K562 (cell line): Measurements from ENCODE around the gene NR0B2. TPM values are rescaled to one million over a fixed set of nuclear protein-coding genes. Genes with fewer than 3 reads are reported as not detected.
A peak's percentile ranks its signal among the peaks of the same experiment; 100 is the strongest.

ENCODE experiments used
- ARID1B ChIP-seq: fragments of 450-650 bp; IDR thresholded peaks from 2 replicates; pipeline ENCODE4 v1.6.1; 2016; ENCODE audit warnings: antibody characterized with exemption, mild to moderate bottlenecking, inconsistent platforms
- CHD7 ChIP-seq: fragments of 200-600 bp; sonication (generic); IDR thresholded peaks from one replicate; pipeline ENCODE4 v1.6.1; 2012; ENCODE audit warnings: mild to moderate bottlenecking, low read depth, low read length, inconsistent platforms
- ELF4 ChIP-seq: fragments of 450-650 bp; formaldehyde crosslinking; IDR thresholded peaks from 2 replicates; pipeline ENCODE4 v1.4.0; 2022; ENCODE audit warnings: missing genetic modification characterization
- HIVEP1 ChIP-seq: fragments of 250-450 bp; sonication (Bioruptor Pico); IDR thresholded peaks from 2 replicates; pipeline ENCODE4 v1.4.0; 2020; ENCODE audit warnings: mild to moderate bottlenecking
- OTX1 ChIP-seq: fragments of 450-650 bp; formaldehyde crosslinking; IDR thresholded peaks from 2 replicates; pipeline ENCODE4 v1.4.0; 2022; ENCODE audit warnings: mild to moderate bottlenecking
- RBM39 ChIP-seq: fragments of 200-400 bp; formaldehyde crosslinking; optimal IDR thresholded peaks from 2 replicates; pipeline ENCODE3; 2018; ENCODE audit warnings: low read depth, low read length
- USF2 ChIP-seq: sonication (generic); formaldehyde crosslinking; IDR thresholded peaks from 2 replicates; pipeline ENCODE4 v1.5.0; 2020; ENCODE audit warnings: missing genetic modification reagents
- ZBTB12 ChIP-seq: fragments of 250-450 bp; sonication (Bioruptor Pico); IDR thresholded peaks from 2 replicates; pipeline ENCODE4 v1.4.0; 2020
- ZNF224 ChIP-seq: sonication (generic); formaldehyde crosslinking; IDR thresholded peaks from 2 replicates; pipeline ENCODE4 v1.8.0; 2022; ENCODE audit warnings: mild to moderate bottlenecking, missing genetic modification reagents
- ZNF277 ChIP-seq: fragments of 250-450 bp; sonication (Bioruptor Pico); IDR thresholded peaks from 2 replicates; pipeline ENCODE4 v1.8.0; 2022; ENCODE audit warnings: inconsistent platforms, mild to moderate bottlenecking, moderate library complexity, borderline replicate concordance
- ZNF699 ChIP-seq: fragments of 250-450 bp; sonication (Bioruptor Pico); IDR thresholded peaks from 2 replicates; pipeline ENCODE4 v1.8.0; 2021; ENCODE audit warnings: mild to moderate bottlenecking, moderate library complexity; ENCODE audit not compliant: insufficient replicate concordance
- polyA plus RNA-seq, 8 experiments: library from polyadenylated mRNA; depleted of rRNA in 4 of 8; stranded (reverse) in 5 of 8; unstranded in 3 of 8; fragments of >200 nt; fragmentation: Nextera tagmentation in 2 of 8; fragmentation: Illumina TruSeq in 1 of 8; extraction: Ambion mirVana in 2 of 8; extraction: Trizol in 1 of 8; gene quantifications; 2 replicates each; pipeline versions ENCODE4 v1.2.1 to v1.2.3, GENCODE V29; 2011 to 2014; ENCODE audit warnings: inconsistent platforms in 1 of 8, missing spikeins in 1 of 8
- total RNA-seq, 7 experiments: library from RNA; depleted of rRNA in 6 of 7; stranded (reverse); fragments of >200 nt in 6 of 7; fragmentation: Illumina TruSeq in 2 of 7; extraction: Trizol in 2 of 7; gene quantifications; 2 replicates each; pipeline versions ENCODE4 v1.2.1 to v1.2.3, GENCODE V29; 2011 to 2021; ENCODE audit warnings: low replicate concordance in 1 of 7

The NR0B2 gene
- total and polyA plus RNA-seq, 9 of the 15 experiments (the other 6 are each of a cell fraction or from before 2014, with no cell fraction given): not detected

GRCh38 chr1:26900001-26900814, 13.6 kb downstream of the NR0B2 start, which contains the start of gene GPATCH3 (continued):
- TF ChIP-seq CHD7 (no peak), ZBTB12 (CRISPR knock-in tag) (no peak), USF2 (CRISPR knock-in tag) (peak; percentile 99), HIVEP1 (CRISPR knock-in tag) (no peak), OTX1 (CRISPR knock-in tag) (no peak), ZNF699 (CRISPR knock-in tag) (no peak), ZNF277 (no peak), RBM39 (no peak), ELF4 (CRISPR knock-in tag) (no peak), ZNF224 (no peak), ARID1B (0 out of 2 replicates have a peak, but pooled peaks have one; percentile 19)
